Epithelial cell of proximal tubule (primary cell): ENCODE results near the gene DRG2. TPM values are rescaled to one million over a fixed set of nuclear protein-coding genes. Genes with fewer than 3 reads are reported as not detected.

Source experiments
- DNase-seq: peaks from one replicate; pipeline ENCODE4 v3.0.0-alpha.2; 2011; ENCODE audit warnings: low read depth
- H3K4me3 ChIP-seq: 2 replicates; pipeline ENCODE4 v1.5.1; 2011; ENCODE audit warnings: low read depth, mild to moderate bottlenecking, low read length
- total RNA-seq: library from RNA; depleted of rRNA; stranded (reverse); fragments of >200 nt; gene quantifications from 2 replicates; pipeline ENCODE4 v1.2.3, GENCODE V29; 2015
- TF ChIP-seq, protein P1 (sequence below): conservative IDR thresholded peaks from 2 replicates; pipeline ENCODE4 v1.5.1; 2012; ENCODE audit warnings: low read depth, mild to moderate bottlenecking, low read length

The DRG2 gene
- total RNA-seq, 1 donor from 2014 or later, result 35.3 TPM

DNA sequence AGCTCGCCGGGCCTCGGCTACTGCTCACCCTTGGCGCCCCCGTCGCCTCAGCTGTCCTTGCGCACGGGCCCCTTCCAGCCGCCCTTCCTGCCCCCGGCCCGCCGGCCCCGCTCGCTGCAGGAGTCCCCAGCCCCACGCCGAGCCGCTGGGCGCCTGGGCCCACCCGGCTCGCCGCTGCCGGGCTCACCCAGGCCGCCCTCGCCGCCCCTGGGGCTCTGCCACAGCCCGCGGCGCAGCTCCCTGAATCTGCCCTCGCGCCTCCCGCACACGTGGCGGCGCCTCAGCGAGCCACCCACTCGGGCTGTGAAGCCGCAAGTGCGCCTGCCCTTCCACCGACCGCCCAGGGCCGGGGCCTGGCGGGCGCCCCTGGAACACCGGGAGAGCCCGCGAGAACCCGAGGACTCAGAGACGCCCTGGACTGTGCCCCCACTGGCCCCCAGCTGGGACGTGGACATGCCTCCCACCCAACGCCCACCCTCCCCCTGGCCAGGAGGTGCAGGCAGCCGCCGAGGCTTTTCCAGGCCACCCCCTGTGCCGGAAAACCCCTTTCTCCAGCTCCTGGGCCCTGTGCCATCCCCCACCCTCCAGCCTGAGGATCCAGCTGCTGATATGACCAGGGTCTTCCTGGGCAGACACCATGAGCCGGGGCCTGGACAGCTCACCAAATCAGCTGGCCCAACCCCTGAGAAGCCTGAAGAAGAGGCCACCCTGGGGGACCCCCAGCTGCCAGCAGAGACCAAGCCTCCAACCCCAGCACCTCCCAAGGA, 33.6 kb downstream of the DRG2 start:
- TF ChIP-seq, protein P1, sequence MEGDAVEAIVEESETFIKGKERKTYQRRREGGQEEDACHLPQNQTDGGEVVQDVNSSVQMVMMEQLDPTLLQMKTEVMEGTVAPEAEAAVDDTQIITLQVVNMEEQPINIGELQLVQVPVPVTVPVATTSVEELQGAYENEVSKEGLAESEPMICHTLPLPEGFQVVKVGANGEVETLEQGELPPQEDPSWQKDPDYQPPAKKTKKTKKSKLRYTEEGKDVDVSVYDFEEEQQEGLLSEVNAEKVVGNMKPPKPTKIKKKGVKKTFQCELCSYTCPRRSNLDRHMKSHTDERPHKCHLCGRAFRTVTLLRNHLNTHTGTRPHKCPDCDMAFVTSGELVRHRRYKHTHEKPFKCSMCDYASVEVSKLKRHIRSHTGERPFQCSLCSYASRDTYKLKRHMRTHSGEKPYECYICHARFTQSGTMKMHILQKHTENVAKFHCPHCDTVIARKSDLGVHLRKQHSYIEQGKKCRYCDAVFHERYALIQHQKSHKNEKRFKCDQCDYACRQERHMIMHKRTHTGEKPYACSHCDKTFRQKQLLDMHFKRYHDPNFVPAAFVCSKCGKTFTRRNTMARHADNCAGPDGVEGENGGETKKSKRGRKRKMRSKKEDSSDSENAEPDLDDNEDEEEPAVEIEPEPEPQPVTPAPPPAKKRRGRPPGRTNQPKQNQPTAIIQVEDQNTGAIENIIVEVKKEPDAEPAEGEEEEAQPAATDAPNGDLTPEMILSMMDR, result no peak
- DNase-seq, result no peak
- no peak overlapping the region for H3K4me3 ChIP-seq

DNA sequence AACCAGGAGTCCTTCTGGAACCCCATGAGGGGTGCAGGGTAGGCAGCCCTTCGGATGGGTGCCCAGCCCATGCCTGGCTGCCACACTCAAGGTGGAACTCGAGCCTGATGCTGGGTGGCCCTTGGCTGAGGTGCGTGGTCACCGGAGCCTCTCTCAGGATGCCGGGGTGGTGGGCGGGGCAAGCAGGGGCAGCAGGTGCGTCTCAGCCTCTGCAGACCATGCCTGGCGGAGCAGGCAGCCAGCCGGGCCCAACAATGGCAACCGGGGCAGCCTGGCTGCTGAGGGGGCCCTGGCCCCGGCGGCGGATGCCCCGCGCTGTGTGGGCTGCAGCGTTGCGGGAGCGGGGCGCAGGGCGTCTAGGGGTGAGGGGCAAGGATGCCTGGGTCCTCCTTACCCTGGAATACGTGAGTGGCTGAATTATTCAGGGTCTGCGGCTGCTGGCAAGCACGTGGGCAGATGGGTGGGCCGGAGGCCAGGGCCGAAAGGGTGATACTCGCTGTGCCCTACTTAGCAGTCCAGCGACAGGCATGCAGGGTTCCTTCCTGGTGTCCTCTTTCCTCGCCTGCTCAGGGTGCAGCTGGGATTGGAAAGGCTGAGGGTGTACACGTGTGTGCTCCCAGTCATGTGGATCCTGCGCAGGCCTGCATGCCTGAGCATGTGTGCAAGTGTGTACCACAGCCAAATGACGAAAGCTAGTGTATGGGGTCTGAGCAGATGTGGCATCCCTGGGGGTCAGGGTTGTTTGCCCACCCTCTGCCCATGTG, 35.4 kb downstream of the DRG2 start:
- TF ChIP-seq, protein P1, result no peak
- no peak overlapping the region for H3K4me3 ChIP-seq
- DNase-seq, result no peak

DNA sequence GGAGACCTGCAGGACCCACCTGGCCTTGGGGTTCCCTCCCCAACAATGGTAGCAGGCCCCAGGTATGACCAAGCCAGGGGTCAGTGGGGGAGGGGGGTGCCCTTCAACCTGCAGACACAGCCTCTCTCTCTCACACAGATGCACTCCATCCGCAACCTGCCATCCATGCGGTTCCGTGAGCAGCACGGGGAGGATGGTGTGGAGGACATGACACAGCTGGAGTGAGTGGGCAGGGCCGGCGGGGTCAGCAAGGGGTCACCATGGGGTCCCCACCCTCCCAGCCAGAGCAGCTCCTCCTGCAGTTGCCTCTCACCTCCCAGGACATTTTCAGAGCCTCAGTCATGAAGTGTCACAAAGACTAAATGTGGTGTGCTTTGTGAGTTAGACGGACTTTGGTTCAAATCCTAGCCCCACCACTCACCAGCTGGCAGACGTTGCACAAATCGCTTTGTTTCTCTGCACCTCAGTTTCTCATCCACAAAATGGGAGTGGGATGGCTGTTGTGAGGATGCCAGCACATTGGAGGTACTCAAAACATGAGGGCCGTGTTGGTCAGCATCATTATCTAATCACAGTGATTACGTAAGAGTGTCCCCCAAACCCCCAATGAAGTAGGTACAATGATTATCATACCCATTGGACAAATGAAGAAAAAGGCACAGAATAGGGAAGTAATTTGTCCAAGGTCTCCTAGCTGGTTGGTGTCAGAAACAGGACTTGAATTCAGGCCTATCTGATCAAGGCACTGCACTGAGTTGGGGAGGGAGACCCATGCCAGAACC, 36.8 kb downstream of the DRG2 start:
- DNase-seq, result no peak
- H3K4me3 ChIP-seq, result no peak overlapping the region
- TF ChIP-seq, protein P1, result no peak

DNA sequence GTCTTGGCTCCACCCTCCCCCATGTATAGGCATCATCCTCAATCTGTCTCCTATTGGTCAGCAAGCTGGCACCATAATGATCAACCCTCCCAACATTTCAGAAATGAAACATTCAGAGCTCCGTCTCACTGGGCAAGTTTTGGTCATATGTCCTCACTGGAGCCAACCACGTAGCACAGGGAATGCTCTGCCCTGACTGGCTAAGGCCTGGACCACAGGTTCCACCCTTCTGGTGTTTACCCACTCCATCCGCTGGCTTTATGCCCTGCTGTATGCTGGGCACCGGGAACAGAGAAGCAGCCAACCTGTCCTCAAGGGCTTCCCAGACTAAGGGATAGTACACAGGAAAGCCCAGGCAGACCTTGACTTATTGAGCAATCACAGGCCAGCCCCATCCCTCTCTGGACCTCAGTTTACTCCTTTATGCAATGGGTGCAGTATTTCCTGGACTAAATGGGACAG, 41.3 kb downstream of the DRG2 start:
- DNase-seq, result no peak
- no peak overlapping the region for H3K4me3 ChIP-seq
- TF ChIP-seq, protein P1, result no peak

DNA sequence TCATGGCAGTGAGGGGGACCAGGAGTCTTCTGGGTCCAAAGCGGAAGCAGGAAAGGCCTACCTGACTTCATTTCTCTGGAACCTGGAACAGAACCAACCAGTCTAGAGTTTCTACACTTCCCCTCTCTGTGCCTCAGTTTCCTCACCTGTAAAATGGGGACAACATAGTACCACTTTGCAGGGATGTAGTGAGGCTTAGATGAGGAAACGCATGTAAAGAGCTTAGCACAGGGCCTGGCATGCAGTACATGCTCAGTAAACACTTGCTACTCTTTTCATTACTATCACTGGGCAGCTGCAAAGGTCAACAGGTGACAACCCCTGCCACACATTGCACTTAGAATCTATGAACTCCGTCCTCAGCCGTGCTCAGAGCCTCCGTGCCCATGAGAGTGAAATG, 45.0 kb downstream of the DRG2 start:
- no peak for DNase-seq
- no peak overlapping the region for H3K4me3 ChIP-seq
- TF ChIP-seq, protein P1, result no peak

DNA sequence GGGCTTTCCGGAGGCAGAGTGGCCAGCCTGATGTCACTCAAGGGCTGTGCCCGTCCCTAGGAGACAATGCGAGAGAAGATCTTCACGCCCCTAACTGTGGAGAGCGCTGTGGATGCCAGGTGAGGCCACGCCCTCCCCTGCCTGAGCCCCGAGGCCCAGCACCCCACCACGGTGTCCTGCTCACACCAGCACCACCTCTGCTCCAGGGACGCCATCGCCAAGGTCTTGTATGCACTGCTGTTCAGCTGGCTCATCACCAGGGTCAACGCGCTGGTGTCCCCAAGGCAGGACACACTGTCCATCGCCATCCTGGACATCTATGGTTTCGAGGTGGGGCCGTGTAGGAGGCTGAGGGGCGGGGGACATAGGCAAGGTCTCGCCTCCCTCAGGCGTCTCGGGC, 48.6 kb downstream of the DRG2 start:
- no peak overlapping the region for H3K4me3 ChIP-seq
- no peak for DNase-seq
- TF ChIP-seq, protein P1, result no peak
